SU-DHL-6 (cell line): ENCODE measurements around the gene CDKN1A.

Source experiments
- H2AFZ ChIP-seq: fragments of 200-600 bp; sonication (generic); 2 replicates; pipeline ENCODE4 v1.6.1; 2014; ENCODE audit warnings: low read depth, mild to moderate bottlenecking, moderate library complexity, mixed read lengths, antibody characterized with exemption, low read length; ENCODE audit not compliant: severe bottlenecking
- H3F3A ChIP-seq: fragments of 200-600 bp; shearing (Covaris generic); 2 replicates; pipeline ENCODE4 v1.6.0; 2016; ENCODE audit warnings: antibody characterized with exemption, mild to moderate bottlenecking; ENCODE audit not compliant: insufficient read depth
- H3K27ac ChIP-seq: fragments of 200-600 bp; sonication (generic); 2 replicates; pipeline ENCODE4 v1.5.1; 2016; ENCODE audit warnings: low read depth, mild to moderate bottlenecking, low read length, moderate library complexity, mixed read lengths
- H3K27me3 ChIP-seq: fragments of 200-600 bp; sonication (generic), shearing (Covaris generic); 2 replicates; pipeline ENCODE4 v1.6.0; 2014; ENCODE audit warnings: mild to moderate bottlenecking, low read length
- H3K36me3 ChIP-seq: fragments of 200-600 bp; sonication (generic); 2 replicates; pipeline ENCODE4 v1.6.1; 2014; ENCODE audit warnings: mild to moderate bottlenecking, low read length, mixed read lengths
- H3K4me2 ChIP-seq: fragments of 300-600, 200-600 bp; shearing (Covaris generic), sonication (generic); 2 replicates; pipeline ENCODE4 v1.6.0; 2014; ENCODE audit warnings: low read length, low read depth, mild to moderate bottlenecking; ENCODE audit not compliant: poor library complexity, severe bottlenecking
- H3K4me3 ChIP-seq: fragments of 200-600 bp; sonication (generic); 2 replicates; pipeline ENCODE4 v1.5.1; 2014; ENCODE audit warnings: antibody characterized with exemption, low read length, mild to moderate bottlenecking, mixed read lengths; ENCODE audit not compliant: insufficient read depth, poor library complexity, severe bottlenecking
- H3K79me2 ChIP-seq: fragments of 200-600 bp; sonication (generic); 2 replicates; pipeline ENCODE4 v1.6.1; 2014; ENCODE audit warnings: mild to moderate bottlenecking, low read length, moderate library complexity; ENCODE audit not compliant: insufficient read depth
- H3K9ac ChIP-seq: fragments of 200-600 bp; sonication (generic); 2 replicates; pipeline ENCODE4 v1.7.0; 2014; ENCODE audit warnings: mild to moderate bottlenecking, low read length
- H3K9me2 ChIP-seq: fragments of 200-600 bp; sonication (generic); replicated peaks from 2 replicates; pipeline ENCODE4 v1.6.1; 2014; ENCODE audit warnings: low read length; ENCODE audit not compliant: insufficient read depth
- H3K9me3 ChIP-seq: fragments of 200-600 bp; sonication (generic); 2 replicates; pipeline ENCODE4 v1.6.1; 2014; ENCODE audit warnings: low read length, mixed read lengths; ENCODE audit not compliant: insufficient read depth
- H4K20me1 ChIP-seq: fragments of 200-600 bp; sonication (generic); 2 replicates; pipeline ENCODE4 v1.6.1; 2014; ENCODE audit warnings: low read depth, mild to moderate bottlenecking, antibody characterized with exemption, low read length, moderate library complexity, mixed read lengths
- EZH2phosphoT487 ChIP-seq: fragments of 200-600 bp; sonication (generic), shearing (Covaris generic); conservative IDR thresholded peaks from 2 replicates; pipeline ENCODE4 v1.6.1; 2018; ENCODE audit warnings: mild to moderate bottlenecking, antibody characterized with exemption, low read length, moderate library complexity, mixed read lengths
- TF ChIP-seq, protein P1 (sequence below): fragments of 200-600 bp; sonication (generic); IDR thresholded peaks from one replicate; pipeline ENCODE4 v1.5.1; 2017; ENCODE audit warnings: antibody characterized with exemption, mild to moderate bottlenecking, low read length, moderate library complexity; ENCODE audit not compliant: insufficient read depth, poor library complexity, severe bottlenecking

CDKN1A gene

DNA sequence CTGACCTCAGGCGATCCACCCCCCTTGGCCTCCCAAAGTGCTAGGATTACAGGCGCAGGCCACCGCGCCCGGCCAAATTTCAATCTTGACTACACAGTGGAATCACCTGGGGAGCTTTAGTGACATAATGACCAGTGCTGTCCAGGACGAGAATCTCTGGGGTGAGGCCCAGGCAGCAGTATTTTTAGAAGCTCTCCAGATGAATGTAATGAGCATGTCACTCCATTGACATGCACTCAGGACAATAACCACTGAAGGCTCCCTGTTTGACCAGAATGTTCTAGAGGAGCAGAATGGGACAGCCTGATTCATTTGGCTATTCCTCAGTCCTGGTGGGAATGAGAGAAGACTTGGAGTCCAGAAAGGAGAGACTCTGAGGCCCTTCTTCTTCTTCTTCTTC, 45.1 kb upstream of the CDKN1A start:
- Histone ChIP-seq H3K27me3 (no peaks in the 10 kb centered on the region), H3K9ac (no peak overlapping the region), H3K4me2 (no peak overlapping the region), H2AFZ (no peak overlapping the region), H3K9me2 (no peaks in the 10 kb centered on the region), H3K4me3 (no peak overlapping the region), H3K79me2 (no peaks in the 10 kb centered on the region), H3F3A (no peaks in the 10 kb centered on the region), H3K9me3 (no peaks in the 10 kb centered on the region), H3K27ac (no peak overlapping the region), H4K20me1 (no peaks in the 10 kb centered on the region), H3K36me3 (no peaks in the 10 kb centered on the region)
- TF ChIP-seq EZH2phosphoT487, result no peak

DNA sequence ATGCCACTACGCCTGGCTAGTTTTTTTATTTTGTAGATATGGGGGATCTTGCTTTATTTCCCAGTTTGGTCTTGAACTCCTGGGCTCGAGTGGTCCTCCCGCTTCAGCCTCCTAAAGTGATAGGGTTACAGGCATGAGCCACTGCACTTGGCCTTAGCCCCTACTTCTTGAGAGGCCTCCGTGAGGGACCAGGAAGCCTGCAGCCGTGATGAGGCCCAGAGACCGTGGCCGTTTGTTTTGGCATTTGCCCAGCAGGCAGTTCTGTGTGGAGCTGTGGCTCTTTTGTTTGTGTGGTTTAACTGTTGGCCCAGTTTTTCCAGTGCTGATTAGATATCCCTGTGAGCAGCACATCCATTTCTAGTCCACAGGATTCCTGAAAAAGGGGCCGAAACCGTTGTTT, 44.6 kb upstream of the CDKN1A start:
- Histone ChIP-seq H3K9ac (no peak overlapping the region), H3K27me3 (no peaks in the 10 kb centered on the region), H3K4me3 (no peak overlapping the region), H3K27ac (no peak overlapping the region), H2AFZ (no peak overlapping the region), H3K36me3 (no peaks in the 10 kb centered on the region), H3K9me2 (no peaks in the 10 kb centered on the region), H3K9me3 (no peaks in the 10 kb centered on the region), H4K20me1 (no peaks in the 10 kb centered on the region), H3K79me2 (no peaks in the 10 kb centered on the region), H3F3A (no peaks in the 10 kb centered on the region), H3K4me2 (no peak overlapping the region)
- no peak for TF ChIP-seq EZH2phosphoT487
- TF ChIP-seq, protein P1, sequence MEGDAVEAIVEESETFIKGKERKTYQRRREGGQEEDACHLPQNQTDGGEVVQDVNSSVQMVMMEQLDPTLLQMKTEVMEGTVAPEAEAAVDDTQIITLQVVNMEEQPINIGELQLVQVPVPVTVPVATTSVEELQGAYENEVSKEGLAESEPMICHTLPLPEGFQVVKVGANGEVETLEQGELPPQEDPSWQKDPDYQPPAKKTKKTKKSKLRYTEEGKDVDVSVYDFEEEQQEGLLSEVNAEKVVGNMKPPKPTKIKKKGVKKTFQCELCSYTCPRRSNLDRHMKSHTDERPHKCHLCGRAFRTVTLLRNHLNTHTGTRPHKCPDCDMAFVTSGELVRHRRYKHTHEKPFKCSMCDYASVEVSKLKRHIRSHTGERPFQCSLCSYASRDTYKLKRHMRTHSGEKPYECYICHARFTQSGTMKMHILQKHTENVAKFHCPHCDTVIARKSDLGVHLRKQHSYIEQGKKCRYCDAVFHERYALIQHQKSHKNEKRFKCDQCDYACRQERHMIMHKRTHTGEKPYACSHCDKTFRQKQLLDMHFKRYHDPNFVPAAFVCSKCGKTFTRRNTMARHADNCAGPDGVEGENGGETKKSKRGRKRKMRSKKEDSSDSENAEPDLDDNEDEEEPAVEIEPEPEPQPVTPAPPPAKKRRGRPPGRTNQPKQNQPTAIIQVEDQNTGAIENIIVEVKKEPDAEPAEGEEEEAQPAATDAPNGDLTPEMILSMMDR, result no peak

GRCh38 chr6:36634317-36635108, 44.0 kb upstream of the CDKN1A start:
- H3K9me3 ChIP-seq, result no peaks in the 10 kb centered on the region
- no peak overlapping the region for H3K4me3 ChIP-seq
- H3K4me2 ChIP-seq, result no peak overlapping the region
- H3K9me2 ChIP-seq, result no peaks in the 10 kb centered on the region
- H3K79me2 ChIP-seq, result no peaks in the 10 kb centered on the region
- H3K9ac ChIP-seq, result no peak overlapping the region
- H3K27ac ChIP-seq, result no peak overlapping the region
- no peaks in the 10 kb centered on the region for H4K20me1 ChIP-seq
- TF ChIP-seq EZH2phosphoT487, result no peak
- TF ChIP-seq, protein P1, result no peak
- no peak overlapping the region for H2AFZ ChIP-seq
- no peaks in the 10 kb centered on the region for H3K36me3 ChIP-seq
- no peaks in the 10 kb centered on the region for H3F3A ChIP-seq
- H3K27me3 ChIP-seq, result no peaks in the 10 kb centered on the region

DNA sequence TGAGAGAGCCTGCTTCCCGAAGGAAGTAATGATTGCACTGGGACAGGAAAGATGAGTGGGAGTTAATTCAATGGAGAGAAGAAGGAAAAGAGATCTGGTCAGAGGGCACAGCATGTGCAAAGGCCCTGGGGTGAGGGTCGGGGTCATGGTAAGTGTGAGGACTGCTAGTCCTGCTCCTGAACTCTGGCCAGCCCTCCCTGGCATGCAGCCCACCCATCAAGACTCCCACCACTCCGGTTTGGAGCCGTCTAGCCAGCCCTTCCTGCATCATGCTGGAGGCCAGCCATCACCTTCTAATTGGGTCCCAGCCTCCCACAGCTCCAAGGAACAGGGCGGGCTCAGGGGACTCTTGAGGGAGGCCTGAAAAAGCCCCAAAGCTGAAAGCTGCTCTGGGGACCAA, 42.2 kb upstream of the CDKN1A start:
- Histone ChIP-seq H4K20me1 (no peaks in the 10 kb centered on the region), H3K27ac (no peak overlapping the region), H3K9ac (no peak overlapping the region), H2AFZ (no peak overlapping the region), H3K4me3 (no peak overlapping the region), H3K27me3 (no peaks in the 10 kb centered on the region), H3F3A (no peaks in the 10 kb centered on the region), H3K9me2 (no peaks in the 10 kb centered on the region), H3K79me2 (no peaks in the 10 kb centered on the region), H3K4me2 (no peak overlapping the region), H3K36me3 (no peaks in the 10 kb centered on the region), H3K9me3 (no peaks in the 10 kb centered on the region)
- no peak for TF ChIP-seq EZH2phosphoT487
- TF ChIP-seq, protein P1, result no peak
